ENCODE data around the gene SP6.

The SP6 gene

GRCh38 chr17:47831003-47831933, 19.7 kb downstream of the SP6 start, which contains the start of the genes LRRC46 and MRPL10:
Gene LRRC46 (plus strand): TSS chr17:47831670. CDS start chr17:47831990, 320 bp downstream.
Gene MRPL10 (minus strand): TSS chr17:47831541. CDS start chr17:47831511, 30 bp downstream.
- peak; percentile 93 for DNase-seq

- DNase-seq: no peak
Measured at GRCh38 chr17:47830396-47831002, 20.5 kb downstream of the SP6 start.

GRCh38 chr17:47829870-47830269, 21.1 kb downstream of the SP6 start:
- no peak for DNase-seq

- DNase-seq: no peak
Measured at GRCh38 chr17:47823519-47823918, 27.4 kb downstream of the SP6 start.

- no peak for DNase-seq
Measured at GRCh38 chr17:47822785-47823184, 28.2 kb downstream of the SP6 start.

GRCh38 chr17:47821424-47822391, 29.3 kb downstream of the SP6 start, which contains the start of gene OSBPL7:
Gene OSBPL7 (minus strand): TSS chr17:47821794. CDS start chr17:47820278, 1,516 bp downstream.
- DNase-seq: peak; percentile 66

- no peak for DNase-seq
Measured at GRCh38 chr17:47821031-47821423, 29.9 kb downstream of the SP6 start.

GRCh38 chr17:47820033-47820789, 30.8 kb downstream of the SP6 start:
- no peak for DNase-seq

GRCh38 chr17:47819475-47819874, 31.5 kb downstream of the SP6 start:
- no peak for DNase-seq

- DNase-seq: no peak
Measured at GRCh38 chr17:47818002-47818695, 32.8 kb downstream of the SP6 start.

GRCh38 chr17:47816947-47817346, 34.0 kb downstream of the SP6 start:
- no peak for DNase-seq

GRCh38 chr17:47816111-47816735, 34.7 kb downstream of the SP6 start:
- no peak for DNase-seq

- no peak for DNase-seq
Measured at GRCh38 chr17:47815106-47815918, 35.7 kb downstream of the SP6 start.

- no peak for DNase-seq
Measured at GRCh38 chr17:47813512-47814031, 37.4 kb downstream of the SP6 start.

- DNase-seq: no peak
Measured at GRCh38 chr17:47813077-47813476, 37.9 kb downstream of the SP6 start.

GRCh38 chr17:47812146-47812920, 38.6 kb downstream of the SP6 start:
- DNase-seq: no peak

- no peak for DNase-seq
Measured at GRCh38 chr17:47811709-47812108, 39.3 kb downstream of the SP6 start.

GRCh38 chr17:47810901-47811635, 39.9 kb downstream of the SP6 start:
- DNase-seq: no peak
